Transverse colon (tissue), 4 donors: ENCODE data around the gene RAPGEF2.

Source experiments
- EP300 ChIP-seq: sonication (generic); formaldehyde crosslinking; IDR thresholded peaks from one replicate; pipeline ENCODE4 v1.6.1; 2017; ENCODE audit warnings: antibody characterized with exemption, low read depth
- POLR2A ChIP-seq: fragments of 450-650 bp; IDR thresholded peaks from one replicate; pipeline ENCODE4 v1.6.1; 2016; ENCODE audit warnings: antibody characterized with exemption, mild to moderate bottlenecking, moderate library complexity
- POLR2AphosphoS5 ChIP-seq, 3 donors: sonication (generic); formaldehyde crosslinking; IDR thresholded peaks; one replicate each; pipeline ENCODE4 v1.6.1; 2016; ENCODE audit warnings: antibody characterized with exemption in 3 of 3
- TF ChIP-seq, protein P1 (sequence below), 5 experiments: fragments of 200-600 bp in 3 of 5; fragments of 450-650 bp in 2 of 5; sonication (generic) in 3 of 5; IDR thresholded peaks; 1 replicate in 2 of 5; 2 replicates in 3 of 5; pipeline ENCODE4 v1.5.1; 2016 to 2017; ENCODE audit warnings: antibody characterized with exemption in 5 of 5, inconsistent platforms in 3 of 5, mild to moderate bottlenecking in 2 of 5, moderate library complexity in 1 of 5

DNA sequence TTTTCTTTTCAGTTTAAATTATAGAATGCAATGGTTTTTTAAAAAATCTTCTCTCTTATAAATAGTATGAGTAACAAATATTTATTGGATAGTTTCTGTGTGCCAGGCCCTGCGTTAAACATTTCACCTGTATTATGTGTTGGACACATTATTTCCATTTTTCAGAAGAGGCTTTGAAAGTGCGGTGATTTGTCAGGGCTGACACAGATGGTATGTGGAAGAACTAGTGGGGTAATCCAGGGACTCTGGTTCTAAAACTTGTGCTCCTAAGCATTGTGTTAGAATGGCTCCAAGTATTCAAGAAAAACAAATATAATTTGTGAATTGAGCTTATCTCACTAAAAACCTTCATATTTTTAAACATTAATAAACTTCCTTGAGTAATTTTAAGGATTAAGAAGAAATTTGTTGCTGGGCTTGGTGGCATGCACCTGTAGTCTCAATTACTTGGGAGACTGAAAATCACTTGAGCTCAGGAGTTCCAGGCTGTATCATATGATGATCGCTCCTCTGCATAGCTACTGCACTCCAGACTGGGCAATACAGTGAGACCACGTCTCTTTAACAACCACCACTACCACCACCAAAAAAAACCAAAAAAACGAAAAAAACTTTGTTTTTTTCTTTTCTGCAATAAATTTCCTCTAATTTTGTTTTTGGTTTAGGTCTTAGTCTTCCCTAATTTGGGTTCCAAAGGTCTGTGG lies 40.0 kb downstream of the RAPGEF2 start:
- TF ChIP-seq, protein P1, sequence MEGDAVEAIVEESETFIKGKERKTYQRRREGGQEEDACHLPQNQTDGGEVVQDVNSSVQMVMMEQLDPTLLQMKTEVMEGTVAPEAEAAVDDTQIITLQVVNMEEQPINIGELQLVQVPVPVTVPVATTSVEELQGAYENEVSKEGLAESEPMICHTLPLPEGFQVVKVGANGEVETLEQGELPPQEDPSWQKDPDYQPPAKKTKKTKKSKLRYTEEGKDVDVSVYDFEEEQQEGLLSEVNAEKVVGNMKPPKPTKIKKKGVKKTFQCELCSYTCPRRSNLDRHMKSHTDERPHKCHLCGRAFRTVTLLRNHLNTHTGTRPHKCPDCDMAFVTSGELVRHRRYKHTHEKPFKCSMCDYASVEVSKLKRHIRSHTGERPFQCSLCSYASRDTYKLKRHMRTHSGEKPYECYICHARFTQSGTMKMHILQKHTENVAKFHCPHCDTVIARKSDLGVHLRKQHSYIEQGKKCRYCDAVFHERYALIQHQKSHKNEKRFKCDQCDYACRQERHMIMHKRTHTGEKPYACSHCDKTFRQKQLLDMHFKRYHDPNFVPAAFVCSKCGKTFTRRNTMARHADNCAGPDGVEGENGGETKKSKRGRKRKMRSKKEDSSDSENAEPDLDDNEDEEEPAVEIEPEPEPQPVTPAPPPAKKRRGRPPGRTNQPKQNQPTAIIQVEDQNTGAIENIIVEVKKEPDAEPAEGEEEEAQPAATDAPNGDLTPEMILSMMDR (IDR thresholded peaks at IDR 0.05) = no peak
- TF ChIP-seq POLR2AphosphoS5 (IDR thresholded peaks at IDR 0.05) = no peak
- TF ChIP-seq POLR2A = no peak
- no peak for TF ChIP-seq EP300
